ENCODE data around the gene ZNF839. TPM values are rescaled to one million over a fixed set of nuclear protein-coding genes. Genes with fewer than 3 reads are reported as not detected.
"Not testable (repeated sequence)": the region's sequence is repeated elsewhere in the genome, so short reads cannot be mapped to it uniquely, and the experiment has no call there.

ZNF839 gene
- polyA plus RNA-seq (ENCODE audit: insufficient read length) = 21.3 TPM
- long read RNA-seq, donor 1, partial matches to known transcripts = 47 of 47 reads
- long read RNA-seq, donor 1, other reads (novel, unspliced or antisense) = 0 of 47 reads
- long read RNA-seq, donor 2, partial matches to known transcripts = 23 of 23 reads
- long read RNA-seq, donor 2, other reads (novel, unspliced or antisense) = 0 of 23 reads
- long read RNA-seq, donor 3, partial matches to known transcripts = 0 of 1 reads
- long read RNA-seq, donor 3, other reads (novel, unspliced or antisense) = 0 of 1 reads
- long read RNA-seq, donor 4, partial matches to known transcripts = 0 of 1 reads
- long read RNA-seq, donor 4, other reads (novel, unspliced or antisense) = 0 of 1 reads
- long read RNA-seq, donor 5 = 0 reads
- long read RNA-seq, donor 6 = 0 reads
- long read RNA-seq, donor 7, partial matches to known transcripts = 0 of 1 reads
- long read RNA-seq, donor 7, other reads (novel, unspliced or antisense) = 0 of 1 reads
- long read RNA-seq, donor 8, partial matches to known transcripts = 0 of 1 reads
- long read RNA-seq, donor 8, other reads (novel, unspliced or antisense) = 0 of 1 reads

DNA sequence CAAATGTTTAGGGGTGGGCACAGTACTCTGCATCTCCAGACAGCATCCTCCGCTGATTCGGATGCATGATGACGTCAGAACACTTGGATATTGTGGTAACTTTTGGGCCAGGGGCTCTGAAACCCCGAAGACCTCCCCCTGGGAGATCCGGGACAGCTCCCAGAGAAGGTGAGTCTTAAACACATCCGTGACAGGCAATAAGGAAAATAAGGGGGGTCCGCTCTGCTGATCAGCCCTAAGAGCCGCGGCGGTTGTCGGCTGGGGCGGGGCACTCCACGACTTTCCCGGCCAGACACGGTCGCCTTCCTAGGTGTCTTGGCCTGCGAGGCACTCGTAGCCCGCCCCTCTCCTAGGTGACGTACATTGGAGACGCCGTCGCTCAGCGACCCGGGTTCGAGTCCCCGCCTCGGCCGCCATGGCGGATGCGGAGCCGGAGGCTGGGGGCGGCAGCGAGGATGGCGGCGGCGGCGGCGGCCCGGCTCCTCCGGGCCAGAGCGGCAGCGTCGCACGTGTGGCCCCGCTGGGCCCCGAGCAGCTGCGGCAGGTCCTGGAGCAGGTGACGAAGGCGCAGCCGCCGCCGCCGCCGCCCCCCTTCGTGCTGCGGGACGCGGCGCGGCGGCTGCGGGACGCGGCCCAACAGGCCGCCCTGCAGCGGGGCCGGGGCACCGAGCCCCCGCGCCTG is at the start of gene ZNF839:
Gene ZNF839 (plus strand): TSS at position 396 of the 682 bp plus-strand sequence. CDS start 20 bp downstream, at position 416.
- DNase-seq = peak; percentile 87

DNA sequence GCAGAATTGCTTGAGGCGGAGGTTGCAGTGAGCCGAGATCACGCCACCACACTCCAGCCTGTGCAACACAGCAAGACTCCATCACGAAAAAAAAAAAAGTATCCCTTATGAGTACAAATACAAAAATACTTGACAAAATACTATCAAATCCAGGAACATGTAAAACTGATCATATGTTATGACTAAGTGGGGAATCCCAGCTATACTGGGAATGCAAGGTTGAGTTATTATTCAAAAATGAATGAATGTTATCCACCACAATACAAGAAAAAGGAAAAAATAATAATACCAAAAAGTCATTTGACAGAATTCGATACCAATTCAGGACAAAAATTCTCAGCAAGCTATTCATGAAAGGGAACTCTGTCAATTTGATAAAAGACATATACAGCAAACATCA is 47.2 kb upstream of the ZNF839 start:
- DNase-seq = no peak

DNA sequence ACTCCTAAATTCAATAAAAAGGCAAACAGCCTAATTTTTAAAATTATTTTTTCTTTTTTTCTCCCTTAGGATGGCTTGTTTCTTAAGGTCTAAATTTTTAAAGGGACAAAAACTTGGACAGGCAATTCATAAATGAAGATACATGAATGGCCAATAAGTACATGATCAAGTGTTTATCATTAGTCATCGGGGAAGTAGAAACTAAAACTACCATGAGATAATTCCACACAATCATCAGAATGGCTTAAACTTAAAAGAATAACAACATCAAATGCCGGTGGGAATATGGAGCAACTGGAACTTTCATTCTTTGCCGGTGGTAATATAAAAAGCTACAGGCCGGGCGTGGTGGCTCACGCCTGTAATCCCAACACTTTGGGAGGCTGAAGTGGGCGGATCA is 43.7 kb upstream of the ZNF839 start:
- no peak for DNase-seq

DNA sequence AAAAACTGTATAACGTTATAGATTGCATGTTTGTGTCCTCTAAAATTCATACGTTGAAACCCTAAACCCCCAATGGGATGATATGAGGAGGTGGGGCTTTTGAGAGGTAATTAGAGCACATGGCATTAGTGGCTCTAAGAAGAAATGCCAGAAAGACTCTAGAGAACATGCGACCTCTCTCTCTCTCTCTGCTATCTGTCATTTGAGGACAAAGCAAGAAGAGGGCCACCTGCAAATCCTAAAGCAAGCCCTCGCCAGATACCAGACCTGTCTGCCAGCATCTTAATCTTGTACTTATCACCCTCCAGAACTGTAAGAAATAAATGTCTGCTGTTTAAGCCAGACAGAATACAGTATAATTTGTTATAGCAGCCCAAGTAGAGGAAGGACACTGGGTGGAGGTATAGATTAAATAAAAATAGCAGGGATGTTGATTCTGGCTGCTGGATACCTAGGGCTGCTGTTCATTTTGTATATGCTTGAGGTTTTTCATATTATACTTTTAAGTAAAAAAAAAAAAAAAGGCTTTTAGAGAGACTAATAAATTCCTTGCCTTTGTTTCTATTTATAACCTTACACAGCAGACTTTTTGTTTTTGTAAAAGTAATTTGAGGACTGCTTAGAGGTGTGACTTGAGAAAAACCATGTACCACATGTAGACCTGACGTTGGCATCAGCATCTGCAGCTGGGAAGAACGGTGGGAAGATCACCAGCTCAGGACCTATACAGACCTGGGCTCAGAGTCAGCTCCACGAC is 41.5 kb upstream of the ZNF839 start:
- no peak for DNase-seq

DNA sequence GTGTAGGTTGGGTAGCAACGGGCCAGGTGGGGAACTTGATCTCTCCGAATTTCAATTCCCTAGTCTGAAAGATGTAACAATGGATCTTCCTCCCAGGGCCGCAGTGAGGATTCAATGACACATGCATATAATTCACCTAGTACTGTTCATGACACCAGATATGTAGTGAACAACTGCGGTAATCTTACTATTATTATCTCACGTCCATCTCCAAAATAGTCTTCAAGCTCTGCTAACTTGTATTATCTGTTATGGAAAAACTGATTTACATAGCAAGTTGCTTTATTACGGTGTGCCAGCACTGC is 41.0 kb upstream of the ZNF839 start:
- no peak for DNase-seq

DNA sequence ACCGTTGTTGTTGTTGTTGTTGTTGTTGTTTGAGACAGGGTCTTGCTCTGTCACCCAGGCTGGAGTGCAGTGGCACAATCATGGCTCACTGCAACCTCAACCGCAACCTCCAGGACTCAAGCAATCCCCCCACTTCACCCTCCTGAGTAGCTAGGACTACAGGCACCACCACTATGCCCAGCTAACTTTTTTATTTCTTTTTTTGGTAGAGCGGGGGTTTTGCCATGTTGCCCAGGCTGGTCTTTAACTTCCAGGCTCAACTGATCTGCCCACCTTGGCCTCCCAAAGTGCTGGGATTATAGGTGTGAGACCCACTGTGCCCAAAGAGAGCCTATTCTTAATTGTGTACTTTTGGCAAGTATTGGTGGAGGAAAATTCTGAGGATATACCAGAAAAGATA is 40.3 kb upstream of the ZNF839 start:
- no peak for DNase-seq

DNA sequence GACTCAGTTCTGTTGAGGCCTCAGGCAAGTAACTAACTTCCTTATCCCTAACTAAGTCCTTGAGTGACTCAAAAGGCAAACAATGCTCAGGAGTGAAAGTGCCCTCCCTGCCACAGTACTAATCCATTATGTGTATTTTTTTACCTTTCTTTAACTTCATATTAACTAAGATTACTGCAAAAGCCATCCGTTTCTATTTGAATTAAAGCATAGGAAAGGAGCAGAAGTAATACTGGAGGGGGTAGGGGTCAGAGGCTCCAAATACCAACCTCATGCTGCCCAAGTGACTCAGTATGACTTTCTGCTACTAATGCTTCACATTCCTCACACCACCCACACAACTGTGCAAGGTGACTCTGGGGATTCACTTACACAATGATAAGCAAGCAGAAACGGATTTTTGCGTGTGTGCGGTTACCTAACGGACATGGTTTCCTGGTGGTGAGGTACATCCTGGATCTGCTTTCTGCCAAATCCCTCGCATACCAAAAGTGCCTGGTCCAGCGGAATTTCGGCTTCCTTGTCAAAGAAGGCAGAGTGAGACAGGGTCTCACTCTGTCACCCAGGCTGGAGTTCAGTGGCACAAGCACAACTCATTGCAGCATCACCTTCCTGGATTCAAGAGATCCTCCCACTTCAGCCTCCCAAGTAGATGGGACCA is 39.7 kb upstream of the ZNF839 start:
- DNase-seq = no peak

DNA sequence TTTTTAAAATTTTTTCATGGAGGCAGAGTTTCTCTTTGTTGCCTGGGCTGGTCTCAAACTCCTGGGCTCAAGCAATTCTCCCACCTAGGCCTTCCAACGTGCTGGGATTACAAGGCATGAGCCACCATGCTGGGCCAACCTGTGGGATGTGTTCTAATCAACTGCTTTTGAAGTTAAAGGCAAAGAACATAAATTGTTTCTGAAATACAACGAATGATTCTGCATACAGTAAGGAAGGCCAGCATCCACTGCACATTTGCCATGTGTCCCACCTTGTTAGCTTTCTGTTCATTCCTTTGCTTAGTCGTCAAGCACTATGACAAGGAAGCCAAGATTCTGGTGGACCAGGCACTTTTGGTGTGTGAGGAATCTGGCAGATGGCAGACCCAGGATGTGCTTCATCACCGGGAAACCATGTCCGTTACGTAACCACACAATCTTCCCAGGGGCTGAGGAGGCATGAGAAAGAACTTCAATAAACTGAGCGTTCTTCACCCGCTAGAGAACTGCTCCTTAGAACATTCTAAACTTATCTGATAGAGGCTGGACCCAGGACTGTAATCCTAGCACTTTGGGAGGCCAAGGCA is 39.1 kb upstream of the ZNF839 start:
- no peak for DNase-seq

DNA sequence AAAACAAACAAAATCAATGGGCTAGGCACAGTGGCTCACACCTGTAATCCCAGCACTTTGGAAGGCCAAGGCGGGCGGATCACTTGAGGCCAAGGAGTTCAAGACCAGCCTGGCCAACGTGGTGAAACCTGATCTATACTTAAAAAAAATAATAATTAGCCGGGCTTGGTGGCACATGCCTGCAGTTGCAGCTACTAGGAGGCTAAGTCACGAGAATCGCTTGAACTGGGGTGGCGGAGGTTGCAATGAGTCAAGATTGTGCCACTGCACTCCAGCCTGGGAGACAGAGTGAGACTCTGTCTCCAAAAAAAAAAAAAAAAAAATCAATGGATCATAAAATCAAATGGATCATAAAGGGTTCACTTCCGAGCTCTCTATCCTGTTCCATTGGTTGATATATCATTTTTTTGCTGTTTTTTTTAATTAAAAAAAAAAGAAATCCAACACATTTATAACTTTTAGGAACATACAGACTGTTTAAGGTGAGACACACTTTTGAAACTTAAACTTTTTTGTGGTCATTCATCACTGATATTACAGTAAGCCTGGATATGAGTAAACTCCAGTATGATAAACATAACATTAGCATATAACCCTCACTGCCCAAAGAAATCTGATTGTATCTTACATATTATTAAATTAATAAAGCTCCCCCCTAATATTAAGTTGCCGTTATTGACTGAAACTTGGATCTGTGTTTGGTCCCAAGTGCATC is 36.6 kb upstream of the ZNF839 start:
- DNase-seq = no peak

DNA sequence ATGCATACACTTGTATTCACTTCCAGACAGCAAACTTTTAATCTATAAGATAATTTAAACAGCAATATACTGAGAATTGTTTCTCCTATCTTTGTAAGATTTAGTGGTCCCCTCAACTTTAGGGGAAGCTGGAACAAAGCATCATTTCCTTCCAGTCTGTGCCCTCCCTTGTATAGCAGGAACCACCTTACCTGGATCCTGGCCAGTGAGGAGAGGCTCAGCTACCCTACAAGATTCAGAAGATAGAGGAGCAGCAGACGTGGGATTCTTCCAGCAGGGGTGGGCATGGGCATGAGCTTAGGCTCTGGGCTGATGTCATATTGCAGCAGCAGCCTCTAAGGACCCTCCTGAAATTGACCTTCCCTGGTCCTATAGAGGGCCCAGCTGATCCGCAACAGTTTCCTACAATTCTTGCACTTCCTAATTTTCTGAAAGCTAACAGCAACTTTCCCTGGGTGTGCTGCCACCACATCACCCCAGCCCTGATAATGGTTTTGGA is 35.9 kb upstream of the ZNF839 start:
- no peak for DNase-seq

DNA sequence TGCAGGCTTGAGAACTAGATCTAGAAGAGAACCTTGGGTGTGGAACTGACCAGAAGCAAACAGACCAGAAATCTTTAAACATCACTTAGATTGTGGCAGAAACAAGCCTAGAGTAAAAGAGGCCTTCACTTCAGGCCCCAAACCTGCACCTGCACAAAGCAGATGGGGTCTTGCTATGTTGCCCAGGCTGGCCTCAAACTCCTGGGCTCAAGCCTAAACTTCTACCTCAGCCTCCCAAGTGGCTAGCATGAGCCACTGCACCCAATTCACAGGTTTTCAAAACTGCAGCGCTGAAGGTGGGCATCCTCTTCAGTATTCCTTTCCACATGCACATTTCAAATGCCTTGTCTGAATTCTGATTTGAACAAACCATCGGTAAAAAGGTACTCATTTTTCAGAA is 34.4 kb upstream of the ZNF839 start:
- DNase-seq = no peak

DNA sequence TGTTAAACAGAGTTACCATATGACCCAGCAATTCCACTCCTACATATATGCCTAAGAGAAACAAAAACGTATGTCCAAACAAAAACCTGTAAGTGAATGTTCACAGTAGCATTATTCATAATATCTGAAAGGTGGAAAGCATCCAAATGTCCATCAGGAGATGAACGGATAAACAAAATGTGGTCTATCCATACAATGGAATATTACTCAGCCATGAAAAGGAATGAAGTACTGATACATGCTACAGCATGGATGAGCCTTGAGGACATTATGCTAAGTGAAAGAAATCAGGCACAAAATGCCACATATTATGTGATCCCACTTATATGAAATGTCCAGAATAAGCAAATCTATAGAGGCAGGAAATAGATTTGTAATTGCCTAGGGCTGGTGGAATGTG is 31.4 kb upstream of the ZNF839 start:
- DNase-seq = no peak

DNA sequence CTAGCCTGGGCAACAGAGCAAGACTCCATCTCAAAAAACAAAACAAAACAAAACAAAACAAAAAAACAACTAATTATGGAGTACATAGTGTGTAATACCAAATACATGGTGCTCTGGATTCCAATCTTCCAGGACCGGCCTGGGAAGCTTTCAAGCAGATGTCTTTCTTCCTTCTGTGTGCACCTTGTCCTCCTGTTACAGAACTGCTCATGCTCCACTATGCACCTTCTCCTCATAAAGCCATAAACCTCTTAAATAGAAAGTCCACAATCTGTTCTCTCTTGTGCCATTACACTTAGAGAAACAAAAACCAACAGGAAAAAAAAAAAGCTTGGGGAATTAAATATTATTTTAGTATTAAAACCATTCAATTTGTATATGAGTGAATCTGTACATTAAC is 27.1 kb upstream of the ZNF839 start:
- no peak for DNase-seq

DNA sequence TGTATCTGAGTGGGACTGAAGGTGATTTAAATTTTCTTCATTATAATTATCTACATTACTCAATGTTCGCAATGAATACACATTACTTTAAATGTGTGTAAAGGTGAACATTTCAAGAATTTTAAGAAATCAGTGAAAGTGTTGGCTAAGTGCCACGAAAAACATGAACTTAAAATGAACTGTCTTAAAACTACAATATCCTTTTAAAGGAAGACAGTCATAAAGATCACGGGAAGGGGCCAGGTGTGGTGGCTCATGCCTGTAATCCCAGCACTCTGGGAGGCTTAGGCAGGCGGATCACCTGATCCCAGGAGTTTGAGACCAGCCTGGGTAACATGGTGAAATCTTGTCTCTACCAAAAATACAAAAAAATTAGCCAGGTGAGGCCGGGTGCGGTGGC is 25.8 kb upstream of the ZNF839 start:
- no peak for DNase-seq

DNA sequence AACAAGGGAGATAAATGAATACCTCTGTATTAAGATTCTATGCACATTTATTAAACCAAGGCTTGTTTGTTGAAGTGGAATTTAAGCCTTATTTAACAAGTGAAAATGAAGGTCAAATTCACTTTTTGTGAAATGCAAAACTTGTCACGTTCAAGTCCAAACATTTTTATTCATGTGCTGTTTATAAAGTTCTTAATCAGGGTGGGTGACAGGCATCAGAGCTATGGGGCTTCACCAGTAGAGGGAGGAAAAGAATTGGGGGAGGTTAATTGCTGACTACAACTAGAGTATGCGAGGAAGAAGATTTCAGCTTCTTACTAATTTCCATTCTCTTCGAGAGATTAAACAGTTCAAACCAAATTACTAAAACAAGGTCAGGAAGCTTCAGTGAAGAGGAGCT is 24.3 kb upstream of the ZNF839 start:
- DNase-seq = no peak

DNA sequence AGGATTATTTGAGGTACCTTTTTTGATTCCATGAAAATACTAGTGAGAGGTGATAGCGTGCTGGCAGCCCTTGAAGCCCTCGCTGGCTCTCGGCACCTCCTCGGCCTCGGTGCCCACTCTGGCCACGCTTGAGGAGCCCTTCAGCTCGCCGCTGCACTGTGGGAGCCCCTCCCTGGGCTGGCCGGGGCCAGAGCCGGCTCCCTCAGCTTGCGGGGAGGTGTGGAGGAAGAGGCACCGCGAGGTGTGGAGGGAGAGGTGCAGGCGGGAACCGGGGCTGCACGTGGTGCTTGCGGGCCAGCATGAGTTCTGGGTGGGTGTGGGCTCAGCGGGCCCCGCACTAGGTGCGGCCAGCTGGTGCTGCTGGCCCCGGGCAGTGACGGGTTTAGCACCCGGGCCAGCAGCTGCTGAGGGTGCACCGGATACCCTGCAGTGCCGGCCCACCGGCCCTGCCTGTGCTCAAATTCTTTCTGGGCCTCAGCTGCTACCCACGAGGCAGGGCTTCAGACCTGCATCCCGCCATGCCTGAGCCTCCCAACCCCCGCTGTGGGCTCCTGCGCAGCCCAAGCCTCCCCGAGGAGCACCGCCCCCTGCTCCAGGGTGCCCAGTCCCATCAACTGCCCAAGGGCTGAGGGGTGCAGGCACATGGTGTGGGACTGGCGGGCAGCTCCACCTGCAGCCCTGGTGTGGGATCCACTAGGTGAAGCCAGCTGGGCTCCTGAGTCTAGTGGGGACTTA is 21.9 kb upstream of the ZNF839 start:
- DNase-seq = no peak

DNA sequence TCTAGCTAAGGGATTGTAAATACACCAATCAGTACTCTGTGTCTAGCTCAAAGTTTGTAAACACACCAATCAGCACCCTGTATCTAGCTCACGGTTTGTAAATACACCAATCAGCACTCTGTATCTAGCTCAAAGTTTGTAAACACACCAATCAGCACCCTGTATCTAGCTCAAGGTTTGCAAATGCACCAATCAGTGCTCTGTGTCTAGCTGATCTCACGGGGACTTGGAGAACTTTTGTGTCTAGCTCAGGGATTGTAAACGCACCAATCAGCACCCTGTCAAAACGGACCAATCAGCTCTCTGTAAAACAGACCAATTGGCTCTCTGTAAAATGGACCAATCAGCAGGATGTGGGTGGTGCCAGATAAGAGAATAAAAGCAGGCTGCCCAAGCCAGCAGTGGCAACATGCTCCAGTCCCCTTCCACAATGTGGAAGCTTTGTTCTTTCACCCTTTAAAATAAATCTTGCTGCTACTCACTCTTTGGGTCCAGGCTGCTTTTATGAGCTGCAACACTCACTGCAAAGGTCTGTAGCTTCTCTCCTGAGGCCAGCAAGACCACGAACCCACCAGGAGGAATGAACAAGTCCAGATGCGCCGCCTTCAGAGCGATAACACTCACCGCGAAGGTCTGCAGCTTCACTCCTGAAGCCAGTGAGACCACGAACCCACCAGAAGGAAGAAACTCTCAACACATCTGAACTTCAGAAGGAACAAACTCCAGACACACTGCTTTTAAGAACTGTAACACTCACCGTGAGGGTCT is 21.1 kb upstream of the ZNF839 start:
- DNase-seq = not testable (repeated sequence)

DNA sequence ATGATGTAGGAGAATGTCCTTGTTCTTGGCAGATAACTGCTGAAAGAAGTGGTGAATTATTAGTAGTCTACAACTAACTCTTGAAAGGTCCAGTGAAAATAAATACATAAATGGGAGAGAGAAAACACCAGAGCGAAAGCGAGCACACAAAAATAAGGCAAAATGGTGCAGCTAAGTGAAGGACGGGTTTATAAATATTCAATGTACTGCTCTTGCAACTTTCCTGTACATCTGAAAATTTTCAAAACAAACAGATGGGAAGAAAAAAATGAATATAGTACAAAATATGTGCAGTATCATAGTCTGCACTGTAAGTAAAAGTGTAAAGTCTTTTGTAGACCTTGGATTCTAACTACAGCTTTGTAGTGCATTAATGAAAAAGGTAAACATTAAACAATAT is 15.9 kb upstream of the ZNF839 start:
- no peak for DNase-seq
